IPS-15b (cell line): ENCODE data around the gene ATG4A.

Experiments
- H3K27me3 ChIP-seq: one replicate; pipeline ENCODE4 v1.6.1; 2013; ENCODE audit warnings: low read length; ENCODE audit not compliant: control insufficient read depth, insufficient read depth
- H3K36me3 ChIP-seq: one replicate; pipeline ENCODE4 v1.6.1; 2013; ENCODE audit warnings: low read length; ENCODE audit not compliant: control insufficient read depth, insufficient read depth
- H3K4me1 ChIP-seq: one replicate; pipeline ENCODE4 v1.6.1; 2013; ENCODE audit warnings: mild to moderate bottlenecking, low read length; ENCODE audit not compliant: control insufficient read depth, insufficient read depth
- H3K4me3 ChIP-seq: one replicate; pipeline ENCODE4 v1.5.1; 2013; ENCODE audit warnings: low read depth, low read length
- H3K9ac ChIP-seq: one replicate; pipeline ENCODE4 v1.6.1; 2013; ENCODE audit warnings: low read depth, mild to moderate bottlenecking, low read length
- H3K9me3 ChIP-seq: one replicate; pipeline ENCODE4 v1.6.1; 2013; ENCODE audit warnings: mild to moderate bottlenecking, low read length; ENCODE audit not compliant: control insufficient read depth, insufficient read depth

Gene ATG4A

DNA sequence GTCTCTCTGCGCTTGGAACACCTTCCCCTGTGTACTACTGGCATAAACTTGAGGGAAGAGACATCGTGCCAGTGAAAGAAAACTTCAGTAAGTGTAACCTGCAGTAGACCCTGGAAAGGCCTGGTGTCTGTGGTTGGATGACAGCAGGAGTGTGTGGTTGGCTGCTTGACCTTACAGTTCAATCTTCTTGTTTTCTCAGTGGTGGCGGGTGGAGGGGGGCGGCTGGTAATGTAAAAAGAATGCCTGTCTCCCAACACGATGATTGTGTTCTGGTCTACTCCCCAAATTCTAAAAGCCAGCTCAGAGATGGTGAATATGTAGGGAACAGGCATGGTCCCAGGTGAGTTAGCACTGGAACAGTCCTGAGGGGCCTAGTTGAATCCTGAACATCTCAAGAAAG is 18.8 kb upstream of the ATG4A start:
- H3K27me3 ChIP-seq = no peaks in the 10 kb centered on the region
- H3K4me1 ChIP-seq = no peaks in the 10 kb centered on the region

DNA sequence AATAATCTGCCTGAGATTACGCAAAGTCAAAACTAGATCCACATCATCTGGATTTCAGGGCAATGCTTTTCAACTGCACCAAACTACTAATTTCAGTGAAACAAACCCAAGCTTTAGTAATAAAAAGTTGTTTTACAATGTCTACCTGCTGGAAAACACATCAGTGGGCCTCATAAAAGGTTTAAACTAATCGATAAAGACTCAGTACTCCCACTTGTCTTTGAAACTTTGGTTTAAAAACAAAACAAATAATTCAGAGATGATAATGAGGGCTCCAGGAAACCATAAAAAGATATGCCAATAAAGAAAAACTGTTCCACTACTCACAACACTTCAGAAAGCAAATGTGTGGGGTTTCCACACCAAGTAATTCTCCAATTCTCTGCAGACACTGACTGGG is 10.5 kb upstream of the ATG4A start:
- Histone ChIP-seq H3K9me3 (no peaks in the 10 kb centered on the region), H3K4me1 (no peaks in the 10 kb centered on the region), H3K27me3 (no peaks in the 10 kb centered on the region), H3K36me3 (peaks cover 3% of the 10 kb centered on the region), H3K4me3 (no peak overlapping the region), H3K9ac (no peak overlapping the region)

More for the DNA sequence above, 18.8 kb upstream of the ATG4A start:
- Histone ChIP-seq H3K4me3 (no peak overlapping the region), H3K9ac (no peak overlapping the region), H3K36me3 (no peaks in the 10 kb centered on the region), H3K9me3 (no peaks in the 10 kb centered on the region)

DNA sequence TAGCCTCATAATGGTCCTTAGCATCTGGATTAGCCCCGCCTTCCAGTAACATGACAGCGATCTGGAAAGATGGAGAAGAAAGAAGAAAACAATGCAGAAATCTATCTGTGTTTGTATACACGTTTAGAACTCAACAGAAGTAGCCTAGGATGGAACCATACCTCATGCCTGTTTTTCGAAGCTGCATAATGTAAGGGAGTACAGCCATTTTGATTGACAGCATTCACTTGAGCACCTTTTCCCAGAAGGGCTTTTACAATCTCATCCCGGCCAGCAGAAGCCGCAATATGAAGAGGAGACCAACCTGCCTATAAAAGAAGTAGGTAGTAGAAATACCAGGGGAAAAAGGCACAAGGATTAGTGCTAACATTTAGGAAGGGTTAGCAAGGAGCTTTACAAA is 3.8 kb upstream of the ATG4A start:
- Histone ChIP-seq H3K4me3 (no peak overlapping the region), H3K4me1 (peaks cover 5% of the 10 kb centered on the region), H3K36me3 (peaks cover 3% of the 10 kb centered on the region), H3K27me3 (no peaks in the 10 kb centered on the region), H3K9ac (no peak overlapping the region), H3K9me3 (no peaks in the 10 kb centered on the region)

DNA sequence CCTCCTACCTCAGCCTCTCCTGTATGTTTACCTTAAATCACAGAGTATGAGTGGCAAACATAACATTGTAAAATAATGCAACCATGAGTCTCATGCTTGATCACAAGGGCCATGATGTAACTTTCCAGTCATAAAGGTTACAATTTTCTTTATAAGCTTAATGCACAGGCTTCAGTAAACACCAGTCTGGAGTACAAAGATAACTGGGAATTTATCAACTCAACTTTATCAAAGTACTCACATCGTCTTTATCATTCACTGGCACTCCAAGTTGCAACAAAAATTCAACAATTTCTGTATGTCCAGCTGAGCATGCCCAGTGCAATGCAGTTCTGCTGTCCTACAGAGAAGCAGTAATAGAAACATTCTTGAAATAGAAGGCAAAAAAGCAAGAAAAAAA is 3.1 kb upstream of the ATG4A start:
- H3K4me1 ChIP-seq = peaks cover 5% of the 10 kb centered on the region
- H3K36me3 ChIP-seq = peaks cover 3% of the 10 kb centered on the region
- no peak overlapping the region for H3K9ac ChIP-seq
- H3K9me3 ChIP-seq = no peaks in the 10 kb centered on the region
- H3K27me3 ChIP-seq = no peaks in the 10 kb centered on the region
- H3K4me3 ChIP-seq = no peak overlapping the region

DNA sequence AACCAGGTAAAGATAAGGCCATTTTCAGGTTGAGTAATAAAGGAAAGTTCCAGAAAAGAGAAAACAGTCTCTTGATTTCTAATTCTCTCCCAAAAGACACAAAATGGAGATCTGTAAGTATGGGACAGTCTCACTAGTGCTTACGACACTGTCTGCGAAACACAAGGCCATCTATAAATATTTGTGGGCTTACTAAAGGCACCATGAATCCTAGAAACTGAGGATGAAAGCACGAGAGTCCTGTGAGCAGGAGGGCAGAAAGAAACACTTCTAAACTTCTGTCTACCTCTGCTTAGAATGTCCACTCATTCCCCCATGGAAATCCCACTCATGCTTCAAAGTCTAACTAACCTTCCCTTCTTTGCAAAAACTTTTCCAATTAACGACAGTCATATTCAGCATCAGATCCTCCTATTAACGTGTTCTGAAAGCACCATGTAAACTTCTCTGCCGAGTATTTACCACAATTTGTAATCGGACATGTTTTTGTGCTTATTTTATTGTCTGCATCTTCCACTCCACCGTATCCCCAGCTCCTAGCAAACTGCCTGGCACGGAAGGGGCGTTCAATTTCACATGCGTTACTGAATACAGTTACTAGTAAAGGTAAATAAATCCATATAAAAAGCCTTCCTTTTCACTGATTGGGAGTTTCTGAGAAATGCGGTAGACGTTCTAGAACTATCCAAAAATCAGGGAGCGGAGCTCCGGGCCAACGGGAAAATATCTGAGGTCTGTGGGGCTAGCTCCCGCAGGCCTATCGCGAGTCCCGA is 901 bp upstream of the ATG4A start:
- Histone ChIP-seq H3K9me3 (no peaks in the 10 kb centered on the region), H3K9ac (peak overlapping the region; percentile 87), H3K36me3 (no peaks in the 10 kb centered on the region), H3K4me1 (peaks cover 5% of the 10 kb centered on the region), H3K4me3 (peak overlapping the region; percentile 94), H3K27me3 (no peaks in the 10 kb centered on the region)

DNA sequence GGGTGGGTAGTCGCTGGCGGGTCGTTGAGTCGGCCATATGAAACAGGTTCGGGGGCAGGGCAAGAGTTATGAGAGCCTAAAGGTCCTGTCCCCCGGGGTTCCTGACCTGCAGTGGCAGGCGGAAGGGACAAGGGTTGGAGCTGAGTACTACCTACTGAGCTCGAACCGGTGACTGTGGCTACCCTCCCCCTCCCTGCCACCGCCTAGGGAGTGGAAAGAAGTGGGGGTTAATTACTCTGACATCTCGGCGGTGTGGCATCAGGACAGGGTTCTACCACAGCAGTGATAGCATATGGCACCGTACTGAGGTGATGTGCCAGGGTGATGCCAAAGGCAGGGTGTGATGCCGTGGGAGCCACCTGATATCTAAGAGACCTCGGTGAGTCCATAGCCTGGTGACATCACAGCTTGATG is 307 bp downstream of the ATG4A start:
- Histone ChIP-seq H3K4me1 (peaks cover 5% of the 10 kb centered on the region), H3K27me3 (no peaks in the 10 kb centered on the region), H3K9ac (no peak overlapping the region), H3K9me3 (no peaks in the 10 kb centered on the region), H3K4me3 (peak overlapping the region; percentile 94), H3K36me3 (no peaks in the 10 kb centered on the region)

DNA sequence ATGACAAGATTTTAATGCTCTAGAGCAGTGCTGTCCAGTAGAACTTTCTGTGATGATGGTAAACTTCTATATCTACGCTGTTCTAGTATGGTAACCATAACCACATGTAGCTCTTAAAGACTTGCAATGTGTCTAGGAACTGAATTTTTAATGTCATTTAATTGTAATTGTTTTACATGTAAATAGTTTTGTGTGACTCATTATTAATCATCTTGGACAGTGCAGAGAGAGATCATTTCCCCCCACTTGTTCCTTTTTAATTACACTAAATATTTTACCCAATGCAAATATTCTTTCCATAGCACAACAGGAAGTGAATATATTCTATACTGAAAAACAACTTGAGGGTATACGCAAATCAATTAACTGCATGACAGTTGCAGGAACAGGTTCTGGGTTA is 5.8 kb downstream of the ATG4A start:
- Histone ChIP-seq H3K9ac (no peak overlapping the region), H3K4me1 (no peaks in the 10 kb centered on the region), H3K36me3 (no peaks in the 10 kb centered on the region), H3K4me3 (no peak overlapping the region), H3K9me3 (no peaks in the 10 kb centered on the region), H3K27me3 (no peaks in the 10 kb centered on the region)

DNA sequence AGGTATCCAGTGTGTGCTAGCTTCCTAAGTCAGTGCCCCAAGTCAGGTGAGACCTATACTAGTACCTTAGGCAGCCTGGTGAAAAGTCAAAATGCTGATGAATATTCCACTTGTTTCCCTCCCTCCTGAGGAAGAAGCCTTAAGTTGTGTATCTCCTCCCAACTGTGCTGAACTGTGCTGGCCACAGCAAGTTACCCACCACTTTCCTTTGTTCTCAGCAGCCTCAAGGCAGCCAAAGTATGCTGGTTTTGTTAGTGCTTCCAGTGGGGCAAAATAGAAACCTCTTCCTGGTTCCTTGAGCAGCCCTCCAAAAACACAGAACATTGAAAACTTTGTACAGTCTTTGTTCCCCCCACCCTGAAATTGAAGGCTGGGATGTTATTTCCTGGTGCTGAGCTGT is 13.9 kb downstream of the ATG4A start:
- Histone ChIP-seq H3K4me3 (no peak overlapping the region), H3K9me3 (no peaks in the 10 kb centered on the region), H3K9ac (no peak overlapping the region), H3K4me1 (peaks cover 3% of the 10 kb centered on the region), H3K27me3 (no peaks in the 10 kb centered on the region), H3K36me3 (no peaks in the 10 kb centered on the region)

DNA sequence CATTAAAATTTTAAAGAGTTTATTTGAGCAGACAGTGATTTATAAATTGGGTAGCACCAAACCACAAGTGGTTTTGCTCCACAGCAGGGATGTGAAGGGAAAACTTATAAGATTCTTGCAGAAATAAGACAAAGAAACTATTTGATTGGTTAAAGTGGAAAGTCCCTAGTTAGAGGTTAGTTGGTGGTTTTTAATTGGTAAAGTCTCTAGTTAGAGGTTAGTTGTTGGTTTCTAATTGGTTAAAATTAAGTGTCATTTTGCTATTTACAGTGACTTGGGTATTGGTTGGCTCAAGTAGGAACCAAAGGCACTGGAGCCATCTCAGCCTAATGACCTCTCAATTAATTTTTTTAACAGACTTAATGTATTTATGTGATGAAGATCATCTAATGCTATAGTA is 23.0 kb downstream of the ATG4A start:
- Histone ChIP-seq H3K4me1 (no peaks in the 10 kb centered on the region), H3K4me3 (no peak overlapping the region), H3K36me3 (no peaks in the 10 kb centered on the region), H3K9ac (no peak overlapping the region), H3K27me3 (no peaks in the 10 kb centered on the region), H3K9me3 (no peaks in the 10 kb centered on the region)

DNA sequence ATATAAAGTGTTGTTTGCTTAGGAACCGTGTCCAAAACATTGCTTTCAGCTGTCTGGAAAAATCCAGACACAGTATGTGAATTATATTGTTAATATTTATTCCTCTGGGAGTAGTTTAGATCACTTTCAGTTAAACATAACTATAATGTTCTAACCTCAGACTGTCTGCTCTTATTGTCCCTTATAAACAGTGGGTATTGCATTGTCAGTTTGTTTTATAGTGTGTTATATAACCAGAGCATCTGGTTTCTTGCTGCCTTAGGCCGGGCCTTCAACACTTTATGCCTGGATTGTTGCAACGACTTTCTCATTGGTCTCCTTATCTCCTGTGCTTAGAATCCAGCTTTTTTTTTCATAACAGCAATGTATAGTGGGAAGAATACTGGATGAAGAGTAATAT is 26.4 kb downstream of the ATG4A start:
- H3K36me3 ChIP-seq = no peaks in the 10 kb centered on the region
- H3K4me3 ChIP-seq = no peak overlapping the region
- no peak overlapping the region for H3K9ac ChIP-seq
- no peaks in the 10 kb centered on the region for H3K27me3 ChIP-seq
- no peaks in the 10 kb centered on the region for H3K9me3 ChIP-seq
- peaks cover 2% of the 10 kb centered on the region for H3K4me1 ChIP-seq

DNA sequence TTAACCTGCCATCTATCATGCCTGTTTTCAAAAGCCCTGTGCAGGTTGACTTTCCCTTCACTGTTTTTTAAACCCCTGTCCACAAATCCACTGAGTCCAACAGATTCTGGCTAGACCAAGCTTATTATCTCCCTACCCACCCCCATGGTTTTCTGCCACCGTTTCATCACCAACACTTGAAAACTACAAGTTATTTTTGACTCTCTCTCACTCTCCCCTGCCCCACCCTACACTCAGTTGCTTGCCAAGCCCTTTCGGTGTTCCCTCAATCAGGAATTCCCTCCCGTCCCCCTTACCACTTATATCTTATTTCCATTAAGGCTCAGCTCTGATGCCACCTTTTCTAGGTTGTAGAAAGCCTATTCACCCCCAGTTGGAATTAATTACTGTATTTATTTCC is 29.7 kb downstream of the ATG4A start:
- Histone ChIP-seq H3K4me3 (no peak overlapping the region), H3K9ac (no peak overlapping the region), H3K36me3 (no peaks in the 10 kb centered on the region), H3K9me3 (no peaks in the 10 kb centered on the region), H3K27me3 (no peaks in the 10 kb centered on the region), H3K4me1 (peaks cover 6% of the 10 kb centered on the region)

DNA sequence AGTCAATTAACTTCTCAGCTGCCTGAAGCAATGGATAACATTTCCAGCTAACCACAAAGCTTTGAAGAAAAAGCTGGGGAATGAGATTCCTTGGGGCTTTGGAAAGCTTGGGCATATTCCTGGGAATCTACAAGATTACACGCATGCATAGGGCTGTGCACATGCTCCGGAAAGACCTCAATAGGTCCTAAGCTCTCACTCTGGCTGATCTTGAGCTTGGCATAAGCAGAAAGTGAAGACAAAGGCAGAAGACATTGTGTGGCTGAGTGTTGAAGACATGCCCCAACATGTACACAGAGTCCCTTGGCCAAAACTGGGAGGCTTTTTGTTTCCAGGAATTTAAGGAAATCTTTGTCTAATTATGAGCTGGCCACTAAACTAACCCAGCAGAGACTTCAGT is 31.2 kb downstream of the ATG4A start:
- Histone ChIP-seq H3K4me1 (peaks cover 17% of the 10 kb centered on the region), H3K4me3 (no peak overlapping the region), H3K9me3 (no peaks in the 10 kb centered on the region), H3K27me3 (no peaks in the 10 kb centered on the region), H3K36me3 (no peaks in the 10 kb centered on the region), H3K9ac (no peak overlapping the region)
